Loucy (cell line): ENCODE results near the gene TOR1AIP1.

ENCODE experiments used
- H2AFZ ChIP-seq: fragments of 200-600 bp; sonication (generic); 2 replicates; pipeline ENCODE4 v1.6.0; 2016; ENCODE audit warnings: antibody characterized with exemption, mild to moderate bottlenecking, low read length, moderate library complexity
- H3F3A ChIP-seq: fragments of 200-600 bp; 2 replicates; pipeline ENCODE4 v1.6.0; 2016; ENCODE audit warnings: antibody characterized with exemption, low read depth, mild to moderate bottlenecking
- H3K27me3 ChIP-seq: fragments of 200-600 bp; sonication (generic); 2 replicates; pipeline ENCODE4 v1.6.1; 2014; ENCODE audit warnings: low read length, mild to moderate bottlenecking; ENCODE audit not compliant: insufficient read depth, poor library complexity, severe bottlenecking
- H3K36me3 ChIP-seq: fragments of 200-600 bp; sonication (generic); 2 replicates; pipeline ENCODE4 v1.6.1; 2016; ENCODE audit warnings: low read length; ENCODE audit not compliant: insufficient read depth
- H3K4me1 ChIP-seq: fragments of 200-600 bp; sonication (generic); 2 replicates; pipeline ENCODE4 v1.5.1; 2014; ENCODE audit warnings: low read length, mild to moderate bottlenecking; ENCODE audit not compliant: insufficient read depth, poor library complexity, severe bottlenecking
- H3K4me2 ChIP-seq: fragments of 200-600 bp; sonication (generic); 2 replicates; pipeline ENCODE4 v1.6.0; 2014; ENCODE audit warnings: antibody characterized with exemption, low read length, low read depth, mild to moderate bottlenecking; ENCODE audit not compliant: poor library complexity, severe bottlenecking
- H3K4me3 ChIP-seq: fragments of 200-600 bp; sonication (generic); 2 replicates; pipeline ENCODE4 v1.5.1; 2014; ENCODE audit warnings: low read length, mild to moderate bottlenecking, mixed read lengths; ENCODE audit not compliant: poor library complexity, severe bottlenecking
- H3K79me2 ChIP-seq: fragments of 200-600 bp; sonication (generic); 2 replicates; pipeline ENCODE4 v1.6.1; 2014; ENCODE audit warnings: low read length; ENCODE audit not compliant: insufficient read depth
- H3K9ac ChIP-seq: fragments of 200-600 bp; sonication (generic); 2 replicates; pipeline ENCODE4 v1.6.0; 2014; ENCODE audit warnings: mild to moderate bottlenecking, low read depth, low read length, moderate library complexity; ENCODE audit not compliant: poor library complexity, severe bottlenecking
- H3K9me2 ChIP-seq: fragments of 200-600 bp; sonication (generic); replicated peaks from 2 replicates; pipeline ENCODE4 v1.6.1; 2016; ENCODE audit warnings: low read depth, low read length, mixed read lengths
- H3K9me3 ChIP-seq: fragments of 200-600 bp; sonication (generic); 2 replicates; pipeline ENCODE4 v1.6.1; 2014; ENCODE audit warnings: mild to moderate bottlenecking, antibody characterized with exemption, low read length, low read depth; ENCODE audit not compliant: insufficient read depth
- H4K20me1 ChIP-seq: fragments of 200-600 bp; sonication (generic); 2 replicates; pipeline ENCODE4 v1.6.0; 2014; ENCODE audit warnings: antibody characterized with exemption, low read length, mild to moderate bottlenecking; ENCODE audit not compliant: insufficient read depth, poor library complexity, severe bottlenecking
- CTCF ChIP-seq: fragments of 200-600 bp; sonication (generic); conservative IDR thresholded peaks from 2 replicates; pipeline ENCODE4 v1.5.1; 2014; ENCODE audit warnings: mild to moderate bottlenecking, antibody characterized with exemption, low read length
- EZH2phosphoT487 ChIP-seq: fragments of 200-600 bp; IDR thresholded peaks from 2 replicates; pipeline ENCODE4 v1.6.1; 2018; ENCODE audit warnings: antibody characterized with exemption, mild to moderate bottlenecking, moderate library complexity, borderline replicate concordance

TOR1AIP1 gene

GRCh38 chr1:179924268-179924667 lies 42.2 kb downstream of the TOR1AIP1 start:
- Histone ChIP-seq H3K9me2 (no peaks in the 10 kb centered on the region), H3K9ac (no peak overlapping the region), H3K36me3 (peaks cover 23% of the 10 kb centered on the region), H3K27me3 (no peaks in the 10 kb centered on the region), H3K79me2 (no peaks in the 10 kb centered on the region), H3K4me2 (no peak overlapping the region), H2AFZ (no peak overlapping the region), H3K9me3 (no peaks in the 10 kb centered on the region), H3K4me1 (no peaks in the 10 kb centered on the region), H3K4me3 (no peak overlapping the region), H4K20me1 (no peaks in the 10 kb centered on the region), H3F3A (no peaks in the 10 kb centered on the region)
- no peak for TF ChIP-seq EZH2phosphoT487
- no peak for TF ChIP-seq CTCF

DNA sequence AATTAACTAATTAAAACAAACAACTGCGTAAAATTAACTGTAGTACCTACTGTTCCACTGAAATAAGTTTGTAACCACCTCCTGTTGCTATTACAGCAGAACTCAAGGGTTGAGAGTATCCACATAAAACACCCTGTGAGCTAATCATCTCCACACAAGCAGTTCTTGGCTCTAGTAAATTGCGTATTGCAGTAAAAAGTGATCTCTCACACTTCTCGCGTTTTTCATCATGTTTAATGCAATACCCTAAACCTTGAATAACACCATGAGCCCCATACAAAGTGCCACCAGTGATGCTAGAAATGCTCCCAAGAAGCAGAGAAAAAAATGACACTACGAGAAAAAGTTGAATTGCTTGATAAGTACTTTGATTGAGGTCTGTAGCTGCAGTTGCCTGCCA lies 43.2 kb downstream of the TOR1AIP1 start:
- Histone ChIP-seq H3K4me2 (no peak overlapping the region), H3K4me3 (no peak overlapping the region)
- TF ChIP-seq EZH2phosphoT487 (no peak), CTCF (no peak)

GRCh38 chr1:179925922-179926849 lies 44.1 kb downstream of the TOR1AIP1 start:
- Histone ChIP-seq H3K9me3 (no peaks in the 10 kb centered on the region), H3F3A (no peaks in the 10 kb centered on the region), H2AFZ (no peak overlapping the region), H3K79me2 (no peaks in the 10 kb centered on the region), H3K27me3 (no peaks in the 10 kb centered on the region), H3K4me2 (no peak overlapping the region), H3K9me2 (no peaks in the 10 kb centered on the region), H3K4me3 (no peak overlapping the region), H3K36me3 (peaks cover 7% of the 10 kb centered on the region), H3K4me1 (peaks cover 4% of the 10 kb centered on the region), H3K9ac (no peak overlapping the region), H4K20me1 (no peaks in the 10 kb centered on the region)
- TF ChIP-seq CTCF, result no peak
- no peak for TF ChIP-seq EZH2phosphoT487

More for the DNA sequence above, 43.2 kb downstream of the TOR1AIP1 start:
- Histone ChIP-seq H3K27me3 (no peaks in the 10 kb centered on the region), H3K79me2 (no peaks in the 10 kb centered on the region), H3K4me1 (no peaks in the 10 kb centered on the region), H4K20me1 (no peaks in the 10 kb centered on the region), H3F3A (no peaks in the 10 kb centered on the region), H2AFZ (no peak overlapping the region), H3K9ac (no peak overlapping the region), H3K36me3 (peaks cover 13% of the 10 kb centered on the region), H3K9me3 (no peaks in the 10 kb centered on the region), H3K9me2 (no peaks in the 10 kb centered on the region)
